GM04503 (cell line): ENCODE data around the gene BBS4.
A peak's percentile ranks its signal among the peaks of the same experiment; 100 is the strongest.

Source experiments
- DNase-seq: peaks from one replicate; pipeline ENCODE4 v3.0.0-alpha.2; 2012; ENCODE audit warnings: low read depth

The BBS4 gene

DNA sequence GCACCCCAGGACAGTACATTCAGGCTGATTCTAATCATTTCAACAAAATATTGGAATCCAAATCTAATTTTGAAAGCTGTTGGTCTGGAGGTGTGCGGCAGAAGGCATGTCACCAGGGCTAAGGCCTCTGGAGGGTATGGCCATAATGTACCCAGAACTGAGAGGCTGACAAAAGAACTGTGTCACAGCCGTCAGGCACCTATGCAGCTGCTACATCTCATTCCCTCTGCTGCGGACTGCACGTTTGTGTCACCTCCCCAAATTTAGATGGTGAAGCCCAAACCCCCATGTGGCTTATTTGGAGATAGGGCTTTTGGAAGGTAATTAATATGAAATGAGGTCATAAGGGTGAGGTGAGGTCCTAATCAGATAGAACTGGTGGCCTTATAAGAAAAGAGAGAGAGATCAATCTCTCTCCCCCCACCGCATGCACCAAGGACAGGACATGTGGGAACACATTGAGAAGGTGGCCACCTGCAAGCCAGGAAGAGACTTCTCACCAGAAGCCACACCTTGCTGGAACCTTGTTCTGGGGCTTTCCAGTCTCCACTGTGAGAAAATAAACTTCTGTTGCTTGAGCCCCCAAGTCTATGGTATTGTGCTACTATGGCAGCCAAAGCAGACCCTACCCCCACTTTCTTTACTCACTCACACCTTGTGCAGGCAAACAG lies 74.7 kb downstream of the BBS4 start:
- no peak for DNase-seq

- no peak for DNase-seq
These were observed 78.6 kb downstream of the BBS4 start for GRCh38 chr15:72764656-72765055.

DNA sequence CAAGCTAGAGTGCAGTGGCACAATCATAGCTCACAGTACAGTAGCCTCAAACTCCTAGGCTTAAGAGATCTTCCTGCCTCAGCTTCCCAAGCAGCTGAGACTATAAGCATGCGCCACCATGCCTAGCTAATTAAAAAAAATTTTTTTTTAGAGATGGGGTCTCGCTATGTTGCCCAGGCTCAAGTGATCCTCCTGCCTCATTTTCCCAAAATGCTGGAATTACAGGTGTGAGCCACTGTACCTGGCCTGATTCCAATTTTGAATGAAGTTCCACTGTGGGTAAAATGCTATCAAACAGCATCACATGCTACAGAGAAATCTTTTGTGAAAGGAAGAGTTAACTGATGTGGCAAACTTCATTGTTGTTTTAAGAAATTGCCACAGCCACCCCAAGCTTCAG lies 80.0 kb downstream of the BBS4 start:
- no peak for DNase-seq

DNA sequence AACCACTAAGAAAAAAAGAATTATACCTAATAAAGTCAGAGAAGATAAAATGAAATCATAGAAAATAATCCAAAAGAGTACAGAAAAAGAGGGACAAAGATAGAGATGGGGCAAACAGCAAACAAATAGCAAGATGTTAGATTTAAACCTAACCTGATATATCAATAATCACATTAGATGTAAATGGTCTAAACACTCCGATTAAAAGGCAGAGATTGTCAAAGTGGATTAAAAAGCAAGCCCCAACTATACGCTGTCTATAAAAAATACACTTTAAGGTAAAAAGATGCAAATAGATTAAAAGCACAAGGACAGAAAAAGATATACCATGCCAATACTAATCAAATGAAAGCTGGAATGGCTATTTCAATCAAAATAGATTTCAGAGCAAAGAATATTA lies 80.8 kb downstream of the BBS4 start:
- DNase-seq: no peak

GRCh38 chr15:72770673-72771328 lies 84.8 kb downstream of the BBS4 start:
- no peak for DNase-seq

DNA sequence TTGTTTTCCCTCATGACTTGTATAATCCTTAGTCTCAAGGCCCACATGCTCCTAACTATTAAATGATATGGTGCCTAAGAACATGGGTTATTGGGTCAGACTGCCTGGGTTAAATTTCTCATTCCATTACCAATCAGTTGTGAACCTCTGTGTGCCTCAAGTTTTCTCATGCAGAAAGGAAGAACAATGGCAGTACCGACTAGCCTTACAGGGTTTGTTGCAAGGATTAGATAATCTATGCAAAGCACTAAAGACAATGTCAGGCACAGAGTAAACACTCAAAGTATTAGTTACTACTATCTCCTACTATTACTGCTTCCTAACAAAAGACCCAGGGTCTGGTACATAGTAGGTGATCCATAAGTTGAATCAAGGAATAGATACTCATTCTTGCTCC lies 85.3 kb downstream of the BBS4 start:
- no peak for DNase-seq

- DNase-seq: no peak
These were observed 88.8 kb downstream of the BBS4 start for GRCh38 chr15:72774696-72775383.

DNA sequence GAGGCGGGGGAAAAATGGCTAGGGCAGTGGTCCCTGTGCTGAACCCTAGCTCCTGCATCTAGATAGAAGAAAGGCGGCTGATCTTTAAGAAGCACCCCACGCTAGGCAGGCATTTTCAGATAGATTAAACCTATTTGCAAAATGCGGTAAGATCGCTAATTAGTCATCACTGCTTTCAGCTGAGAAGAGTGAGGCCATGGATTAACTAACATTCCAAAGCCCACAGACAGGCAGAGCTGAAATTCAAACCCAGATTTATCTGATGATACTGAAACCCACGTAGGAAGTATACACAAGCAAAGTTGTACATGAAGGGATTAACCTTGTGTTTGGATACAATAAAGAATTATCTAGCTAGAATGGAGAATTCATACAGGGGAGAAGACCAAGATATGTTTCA lies 92.8 kb downstream of the BBS4 start:
- DNase-seq: no peak

DNA sequence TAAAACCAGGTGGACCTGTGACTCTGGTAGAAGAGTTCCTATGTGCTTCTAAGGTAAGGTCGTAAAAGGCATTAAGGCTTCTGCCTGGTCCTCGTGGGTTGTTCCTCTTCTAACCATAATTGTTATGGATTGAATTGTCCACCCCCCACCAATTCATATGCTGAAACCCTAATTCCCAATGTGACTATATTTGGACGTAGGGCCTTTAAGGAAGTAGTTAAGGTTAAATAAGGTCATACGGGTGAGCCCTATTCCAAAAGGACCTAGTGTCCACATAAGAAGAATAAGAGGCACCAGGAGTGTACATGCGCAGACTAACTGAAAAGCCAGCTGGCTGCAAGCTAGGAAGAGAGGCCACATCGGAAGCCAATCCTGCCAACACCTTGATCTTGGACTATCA lies 95.6 kb downstream of the BBS4 start:
- DNase-seq: no peak

GRCh38 chr15:72782274-72783003 lies 96.4 kb downstream of the BBS4 start:
- DNase-seq: no peak

- DNase-seq: no peak
These were observed 97.1 kb downstream of the BBS4 start for GRCh38 chr15:72783004-72783639.

DNA sequence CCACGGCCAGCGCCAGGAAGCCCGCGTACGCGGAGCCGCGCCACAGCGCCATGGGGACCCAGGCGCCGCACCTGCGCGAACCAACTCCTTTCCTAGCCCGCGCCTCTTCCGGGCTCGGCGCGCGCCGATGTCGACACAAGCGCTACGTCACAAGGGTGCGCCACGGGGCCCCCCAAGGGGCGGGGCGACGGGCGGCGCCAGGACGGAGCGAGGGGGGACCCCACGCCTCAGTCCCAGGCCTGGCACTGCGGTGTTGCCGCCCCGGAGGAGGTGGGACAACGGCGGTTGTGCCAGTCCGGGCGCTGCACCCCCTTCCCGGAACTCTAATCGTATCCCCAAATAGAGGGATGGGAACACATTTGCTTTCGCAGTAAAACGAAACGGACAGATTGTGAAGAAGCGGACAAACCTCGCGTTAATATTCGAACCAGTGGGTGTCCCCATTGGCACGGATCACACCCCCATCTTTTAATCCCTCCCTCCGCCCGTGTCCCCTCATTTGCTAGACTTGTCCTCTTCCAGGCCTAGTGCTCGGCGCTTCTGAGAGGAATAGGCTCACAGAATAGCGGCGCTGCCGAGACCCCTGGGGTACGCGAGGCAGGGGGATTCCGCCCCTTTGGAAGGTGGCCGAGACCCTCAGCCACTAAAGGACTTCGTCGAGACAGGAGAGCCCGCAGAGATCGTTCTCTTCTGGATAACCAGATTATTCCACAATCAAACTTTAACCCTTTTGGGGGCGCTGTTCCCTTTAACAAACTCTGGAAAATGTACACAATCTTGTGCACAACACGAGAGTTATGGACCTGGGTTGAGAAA lies 97.8 kb downstream of the BBS4 start, which contains the start of gene ADPGK:
TSS of gene ADPGK (minus strand) at position 119 of the 816 bp plus-strand sequence. CDS start at position 52, 67 bp downstream.
- DNase-seq: peak; percentile 72

- DNase-seq: no peak
These were observed 98.5 kb downstream of the BBS4 start for GRCh38 chr15:72784456-72784876.

DNA sequence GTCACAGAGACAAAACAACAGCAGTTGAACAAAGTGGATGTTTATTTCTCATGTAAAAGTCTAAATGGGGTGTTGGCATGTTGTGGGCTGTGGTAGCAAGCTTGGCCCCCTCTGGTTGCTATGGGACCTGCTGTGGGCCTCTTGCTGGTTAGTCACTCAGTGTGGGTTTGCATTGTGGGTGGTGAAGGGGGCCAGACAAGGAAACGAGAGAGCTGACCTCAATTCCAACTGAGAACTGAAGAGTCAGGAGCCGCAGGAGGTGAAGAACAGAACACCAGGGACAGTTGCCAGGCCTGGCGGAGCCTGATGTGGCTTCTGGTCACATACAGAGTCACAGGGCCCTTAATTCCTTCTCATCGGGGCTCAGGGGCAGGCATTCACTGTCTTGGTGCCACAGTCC lies 99.4 kb downstream of the BBS4 start:
- DNase-seq: no peak

DNA sequence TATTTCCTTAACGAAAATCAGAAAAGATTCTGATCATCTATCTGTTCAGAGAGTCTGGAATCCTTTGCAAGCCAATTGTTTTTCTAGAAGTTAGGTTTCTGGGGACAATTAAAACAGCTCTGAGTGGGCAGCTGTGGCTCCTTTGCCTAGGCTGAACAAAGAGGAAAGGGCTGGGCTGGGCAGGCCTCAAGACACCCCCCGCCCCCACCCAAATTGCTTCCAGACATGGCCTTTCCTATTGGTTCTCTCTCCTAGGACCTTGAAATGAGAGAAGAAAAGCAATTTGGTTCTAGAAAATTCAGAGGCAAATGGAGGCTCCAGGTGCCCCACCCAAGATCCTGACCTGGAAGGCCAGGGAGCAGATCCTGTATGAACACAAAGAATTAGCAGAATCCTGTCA lies 99.8 kb downstream of the BBS4 start:
- DNase-seq: no peak

GRCh38 chr15:72786242-72786641 lies 100.2 kb downstream of the BBS4 start:
- DNase-seq: no peak

GRCh38 chr15:72786676-72787345 lies 100.8 kb downstream of the BBS4 start:
- DNase-seq: no peak

GRCh38 chr15:72787526-72787925 lies 101.5 kb downstream of the BBS4 start:
- DNase-seq: no peak
